A549 (cell line): ENCODE data around the gene EFNA5. TPM values are rescaled to one million over a fixed set of nuclear protein-coding genes. Genes with fewer than 3 reads are reported as not detected.

Source experiments
- ATAC-seq, 2 experiments: fragments of 200-7000 bp in 1 of 2; fragments of >200 bp in 1 of 2; cut with Nextera tagmentation in 1 of 2; cut with Tn5 transposase in 1 of 2; 3 replicates each; pipeline versions ENCODE4 v1.8.0 to v1.9.1; 2018 to 2020; ENCODE audit warnings: mild to moderate bottlenecking in 1 of 2, moderate library complexity in 1 of 2
- CTCF ChIA-PET: fragments of 300-600 bp; sonication (Branson Sonifier 250); formaldehyde crosslinking; extraction: SDS; loops from one replicate; lab custom pipeline; 2021; ENCODE audit warnings: antibody characterized with exemption, inconsistent platforms; lab: Yijun Ruan, JAX
- POLR2A ChIA-PET: fragments of 350-600 bp; formaldehyde crosslinking; extraction: SDS; loops from one replicate; lab custom pipeline; 2021; ENCODE audit warnings: antibody characterized with exemption, inconsistent platforms; lab: Yijun Ruan, JAX
- DNase-seq, 2 experiments: peaks; one replicate each; pipeline versions ENCODE4 v3.0.0 to v3.0.0-alpha.2; 2011 to 2016; ENCODE audit warnings: low read depth in 1 of 2, low spot score in 1 of 2
- FAIRE-seq: peaks from 2 replicates; lab custom pipeline; 2011; peaks lifted over from hg19 to GRCh38; lab: Jason Lieb, UNC
- H3K27ac ChIP-seq, 2 experiments: fragments of >200 bp; sonication (Bioruptor Twin); formaldehyde crosslinking; 3 replicates each; pipeline ENCODE4 v1.5.1; 2016 to 2017
- H3K4me1 ChIP-seq: fragments of >200 bp; sonication (Bioruptor Twin); formaldehyde crosslinking; 3 replicates; pipeline ENCODE4 v1.6.1; 2016
- H3K4me2 ChIP-seq: fragments of >200 bp; sonication (Bioruptor Twin); formaldehyde crosslinking; 3 replicates; pipeline ENCODE4 v1.6.1; 2016
- H3K4me3 ChIP-seq: fragments of >200 bp; sonication (Bioruptor Twin); formaldehyde crosslinking; 3 replicates; pipeline ENCODE4 v1.5.1; 2016
- H3K9me3 ChIP-seq: fragments of >200 bp; sonication (Bioruptor Twin); formaldehyde crosslinking; 3 replicates; pipeline ENCODE4 v1.6.1; 2016
- BCL3 ChIP-seq: fragments of >200 bp; sonication (Bioruptor Twin); formaldehyde crosslinking; IDR thresholded peaks from 3 replicates; pipeline ENCODE4 v1.6.1; 2016
- BHLHE40 ChIP-seq: IDR thresholded peaks from 2 replicates; pipeline ENCODE4 v1.6.1; 2012; ENCODE audit warnings: low read depth, low read length, inconsistent platforms
- CEBPB ChIP-seq, 2 experiments: fragments of >200 bp in 1 of 2; sonication (Bioruptor Twin) in 1 of 2; formaldehyde crosslinking in 1 of 2; IDR thresholded peaks; 2 replicates each; pipeline ENCODE4 v1.6.1; 2012 to 2016
- CHD2 ChIP-seq: fragments of 150-350 bp; IDR thresholded peaks from 2 replicates; pipeline ENCODE4 v1.6.1; 2014; ENCODE audit warnings: low read length; ENCODE audit not compliant: partially characterized antibody
- CTCF ChIP-seq: fragments of >200 bp; sonication (Bioruptor Twin); formaldehyde crosslinking; IDR thresholded peaks from 3 replicates; pipeline ENCODE4 v1.5.1; 2016
- EHF ChIP-seq: fragments of 250-450 bp; sonication (Bioruptor Pico); IDR thresholded peaks from 2 replicates; pipeline ENCODE4 v1.5.0; 2020; ENCODE audit warnings: mild to moderate bottlenecking
- ESRRA ChIP-seq: fragments of 150-350 bp; IDR thresholded peaks from 2 replicates; pipeline ENCODE4 v1.6.1; 2014; ENCODE audit warnings: mild to moderate bottlenecking, low read length, borderline replicate concordance
- FOXS1 ChIP-seq: fragments of 250-450 bp; sonication (Bioruptor Pico); IDR thresholded peaks from 2 replicates; pipeline ENCODE4 v1.5.0; 2020; ENCODE audit warnings: mild to moderate bottlenecking, moderate library complexity
- HDAC2 ChIP-seq: fragments of 200-600 bp; sonication (generic); IDR thresholded peaks from 2 replicates; pipeline ENCODE4 v1.6.1; 2016
- HES2 ChIP-seq: fragments of >200 bp; sonication (Bioruptor Twin); formaldehyde crosslinking; IDR thresholded peaks from 2 replicates; pipeline ENCODE4 v1.6.1; 2016
- HEYL ChIP-seq: fragments of 250-450 bp; sonication (Bioruptor Pico); IDR thresholded peaks from 2 replicates; pipeline ENCODE4 v1.8.0; 2021; ENCODE audit warnings: mild to moderate bottlenecking, moderate library complexity
- HOXA7 ChIP-seq: fragments of 250-450 bp; sonication (Bioruptor Pico); IDR thresholded peaks from 2 replicates; pipeline ENCODE4 v1.5.0; 2020; ENCODE audit warnings: mild to moderate bottlenecking, moderate library complexity
- JUN ChIP-seq, 2 experiments: fragments of >200 bp; sonication (Bioruptor Twin); formaldehyde crosslinking; IDR thresholded peaks; 2 replicates in 1 of 2; 3 replicates in 1 of 2; pipeline ENCODE4 v1.6.1; 2016 to 2017
- KDM5A ChIP-seq: fragments of 200-600 bp; sonication (generic); IDR thresholded peaks from 2 replicates; pipeline ENCODE4 v1.6.1; 2016; ENCODE audit warnings: antibody characterized with exemption, mild to moderate bottlenecking
- MAFK ChIP-seq: fragments of 450-650 bp; IDR thresholded peaks from 2 replicates; pipeline ENCODE4 v1.6.1; 2014; ENCODE audit not compliant: partially characterized antibody
- MAZ ChIP-seq: fragments of 150-350 bp; IDR thresholded peaks from 2 replicates; pipeline ENCODE4 v1.6.1; 2014; ENCODE audit warnings: antibody characterized with exemption, low read depth, low read length, borderline replicate concordance
- NPAS2 ChIP-seq: fragments of 250-450 bp; sonication (Bioruptor Pico); IDR thresholded peaks from 2 replicates; pipeline ENCODE4 v1.8.0; 2022; ENCODE audit warnings: mild to moderate bottlenecking, moderate library complexity, borderline replicate concordance
- PHF8 ChIP-seq: fragments of 200-600 bp; sonication (generic); IDR thresholded peaks from 2 replicates; pipeline ENCODE4 v1.6.1; 2016; ENCODE audit warnings: low read depth, mild to moderate bottlenecking, antibody characterized with exemption, moderate library complexity, borderline replicate concordance
- RARB ChIP-seq: fragments of 250-450 bp; sonication (Bioruptor Pico); IDR thresholded peaks from 2 replicates; pipeline ENCODE4 v1.8.0; 2021; ENCODE audit warnings: mild to moderate bottlenecking, moderate library complexity
- REST ChIP-seq: fragments of 200-600 bp; sonication (generic); IDR thresholded peaks from 2 replicates; pipeline ENCODE4 v1.6.1; 2016; ENCODE audit warnings: antibody characterized with exemption, mild to moderate bottlenecking, moderate library complexity
- RFX5 ChIP-seq: fragments of 450-650 bp; IDR thresholded peaks from 2 replicates; pipeline ENCODE4 v1.7.1; 2014; ENCODE audit warnings: antibody characterized with exemption, mild to moderate bottlenecking, moderate library complexity
- SMC3 ChIP-seq: fragments of >200 bp; sonication (Bioruptor Twin); formaldehyde crosslinking; IDR thresholded peaks from 3 replicates; pipeline ENCODE4 v1.6.1; 2018; ENCODE audit warnings: inconsistent platforms
- SREBF2 ChIP-seq: fragments of 450-650 bp; IDR thresholded peaks from 2 replicates; pipeline ENCODE4 v1.6.1; 2014; ENCODE audit warnings: mild to moderate bottlenecking, moderate library complexity
- ZC3H11A ChIP-seq: fragments of 450-650 bp; IDR thresholded peaks from 2 replicates; pipeline ENCODE4 v1.6.1; 2014; ENCODE audit warnings: antibody characterized with exemption, mild to moderate bottlenecking
- WGBS: methylation state at CpG from one replicate; pipeline ENCODE4 v1.1.6; 2017; ENCODE audit errors: missing lambda C conversion rate; 5-methylcytosine and 5-hydroxymethylcytosine counted together
- polyA plus RNA-seq, 4 experiments: library from polyadenylated mRNA; depleted of rRNA in 3 of 4; stranded (reverse); fragments of >200 nt; fragmentation: RNase III in 1 of 4; extraction: RNeasy Plus Mini Kit Qiagen cat#74134 plus additional on column Dnase treatment in 1 of 4; gene quantifications; 2 replicates in 3 of 4; 3 replicates in 1 of 4; pipeline ENCODE4 v1.2.3, GENCODE V29; 2011 to 2017

EFNA5 gene
- polyA plus RNA-seq, 2 of the 4 experiments (the other 2 are of a cell fraction): 8.5 to 20.7 TPM

GRCh38 chr5:107655831-107656230, 14.9 kb downstream of the EFNA5 start:
- Histone ChIP-seq H3K4me1 (peaks cover 50% of the 10 kb centered on the region), H3K4me3 (no peak overlapping the region), H3K9me3 (no peaks in the 10 kb centered on the region), H3K27ac (peak overlapping the region in 1 of 2 experiments; percentile 6; a peak in 1 of 6 replicates), H3K4me2 (0 out of 3 replicates have a peak overlapping the region, but pooled peaks have one; percentile 1)
- WGBS: 80% methylated on average over 3 of the region's 3 CpGs
- ATAC-seq (no peak), DNase-seq (no peak), FAIRE-seq (no peak)
- ChIA-PET CTCF (no interaction called here), POLR2A (no interaction called here)
- no peak for TF ChIP-seq HEYL (CRISPR knock-in tag)
- TF ChIP-seq HOXA7 (CRISPR knock-in tag): no peak
- no peak for TF ChIP-seq HES2
- no peak for TF ChIP-seq NPAS2 (CRISPR knock-in tag)
- no peak for TF ChIP-seq PHF8

- Histone ChIP-seq H3K27ac (no peak overlapping the region), H3K9me3 (no peaks in the 10 kb centered on the region), H3K4me3 (no peak overlapping the region), H3K4me2 (no peak overlapping the region), H3K4me1 (peaks cover 50% of the 10 kb centered on the region)
- ATAC-seq: no peak
- TF ChIP-seq SMC3 (no peak), BCL3 (no peak), MAFK (peak; percentile 81)
- CTCF ChIA-PET: interaction anchor here (1.1 kb wide), 1 partner anchor 9 kb away, joined by 5 read pairs; no protein-coding TSS in a partner anchor
- no peak for DNase-seq
- no peak for FAIRE-seq
- POLR2A ChIA-PET: interaction anchor here (0.6 kb wide), 1 partner anchor 13 kb away, joined by 3 read pairs; no protein-coding TSS in a partner anchor
- WGBS: 97% methylated on average over 1 of the region's 1 CpG
Measured at GRCh38 chr5:107654827-107655226, 15.9 kb downstream of the EFNA5 start.

GRCh38 chr5:107653685-107654084, 17.1 kb downstream of the EFNA5 start:
- ChIA-PET POLR2A (no interaction called here), CTCF (interaction anchor here (0.6 to 1.0 kb wide), 2 partner anchors 81 to 1951 kb away, joined by 3 read pairs; no protein-coding TSS in a partner anchor)
- no peak for TF ChIP-seq REST
- TF ChIP-seq CTCF: no peak
- no peak for TF ChIP-seq MAZ
- TF ChIP-seq FOXS1 (CRISPR knock-in tag): no peak
- TF ChIP-seq MAFK: no peak
- TF ChIP-seq HOXA7 (CRISPR knock-in tag): no peak
- TF ChIP-seq KDM5A: no peak
- no peak for TF ChIP-seq CEBPB (IDR thresholded peaks at IDR 0.05)
- no peak for TF ChIP-seq EHF (CRISPR knock-in tag)
- no peak for TF ChIP-seq ESRRA
- TF ChIP-seq CHD2: no peak
- no peak for TF ChIP-seq BCL3
- TF ChIP-seq HDAC2: no peak
- no peak for TF ChIP-seq RFX5
- TF ChIP-seq ZC3H11A: no peak
- no peak for TF ChIP-seq JUN (IDR thresholded peaks at IDR 0.05)
- no peak for TF ChIP-seq SREBF2
- no peak for TF ChIP-seq BHLHE40
- TF ChIP-seq RARB (CRISPR knock-in tag): no peak
- TF ChIP-seq NPAS2 (CRISPR knock-in tag): no peak
- FAIRE-seq (no peak), DNase-seq (no peak), ATAC-seq (peak in 1 of 2 experiments; percentile 32; a peak in 2 of 6 replicates)
- Histone ChIP-seq H3K27ac (no peak overlapping the region), H3K4me3 (no peak overlapping the region), H3K4me2 (peak overlapping the region; percentile 2; the same call in 1 of the 3 replicates), H3K9me3 (no peaks in the 10 kb centered on the region), H3K4me1 (peaks cover 48% of the 10 kb centered on the region)
- WGBS: 43% methylated on average over 2 of the region's 2 CpGs
